Measurements from ENCODE around the gene CCDC32.
A peak's percentile ranks its signal among the peaks of the same experiment; 100 is the strongest.

Gene CCDC32

GRCh38 chr15:40512440-40512839 lies 52.4 kb downstream of the CCDC32 start:
- Histone ChIP-seq H3K4me1 (ENCODE audit: insufficient read depth, low read length) (peaks cover 7% of the 10 kb centered on the region; the same call in 1 of the 2 replicates), H3K36me3 (ENCODE audit: insufficient read depth, low read length) (no peaks in the 10 kb centered on the region), H3K9ac (ENCODE audit: low read depth, low read length) (0 out of 2 replicates have a peak overlapping the region, but pooled peaks have one; percentile 55), H3K9me3 (ENCODE audit: control insufficient read depth, insufficient read depth, low read length) (no peaks in the 10 kb centered on the region)

GRCh38 chr15:40511472-40512133 lies 53.2 kb downstream of the CCDC32 start:
- H3K4me1 ChIP-seq (ENCODE audit: insufficient read depth, low read length), result peaks cover 7% of the 10 kb centered on the region; the same call in 1 of the 2 replicates
- H3K9me3 ChIP-seq (ENCODE audit: control insufficient read depth, insufficient read depth, low read length), result no peaks in the 10 kb centered on the region
- H3K36me3 ChIP-seq (ENCODE audit: insufficient read depth, low read length), result no peaks in the 10 kb centered on the region
- peak overlapping the region; percentile 55 for H3K9ac ChIP-seq (ENCODE audit: low read depth, low read length)

GRCh38 chr15:40511093-40511471 lies 53.8 kb downstream of the CCDC32 start:
- H3K9me3 ChIP-seq (ENCODE audit: control insufficient read depth, insufficient read depth, low read length), result no peaks in the 10 kb centered on the region
- peak overlapping the region; percentile 55; the same call in 1 of the 2 replicates for H3K9ac ChIP-seq (ENCODE audit: low read depth, low read length)
- H3K36me3 ChIP-seq (ENCODE audit: insufficient read depth, low read length), result no peaks in the 10 kb centered on the region
- H3K4me1 ChIP-seq (ENCODE audit: insufficient read depth, low read length), result peaks cover 7% of the 10 kb centered on the region; the same call in 1 of the 2 replicates

DNA sequence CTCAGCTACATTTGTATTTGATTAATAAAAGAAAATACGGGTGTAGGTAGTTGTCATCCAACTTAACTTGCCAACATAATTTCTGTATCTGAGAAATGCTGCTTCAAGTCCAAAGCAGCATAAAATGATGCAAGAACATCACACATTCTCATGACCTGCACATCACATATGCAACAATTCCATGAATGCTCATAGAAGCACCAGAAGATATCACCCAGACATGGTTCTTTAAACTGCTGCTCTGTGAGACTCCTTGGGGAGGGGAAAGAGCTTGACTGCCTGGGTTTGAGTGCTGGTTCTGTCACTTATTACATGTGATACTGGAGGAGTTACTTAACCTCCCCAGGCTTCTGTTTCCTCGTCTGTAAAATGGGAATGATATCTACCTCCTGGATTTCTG lies 54.6 kb downstream of the CCDC32 start:
- no peaks in the 10 kb centered on the region for H3K36me3 ChIP-seq (ENCODE audit: insufficient read depth, low read length)
- H3K4me1 ChIP-seq (ENCODE audit: insufficient read depth, low read length), result peaks cover 7% of the 10 kb centered on the region; the same call in 1 of the 2 replicates
- no peak overlapping the region for H3K9ac ChIP-seq (ENCODE audit: low read depth, low read length)
- H3K9me3 ChIP-seq (ENCODE audit: control insufficient read depth, insufficient read depth, low read length), result no peaks in the 10 kb centered on the region

DNA sequence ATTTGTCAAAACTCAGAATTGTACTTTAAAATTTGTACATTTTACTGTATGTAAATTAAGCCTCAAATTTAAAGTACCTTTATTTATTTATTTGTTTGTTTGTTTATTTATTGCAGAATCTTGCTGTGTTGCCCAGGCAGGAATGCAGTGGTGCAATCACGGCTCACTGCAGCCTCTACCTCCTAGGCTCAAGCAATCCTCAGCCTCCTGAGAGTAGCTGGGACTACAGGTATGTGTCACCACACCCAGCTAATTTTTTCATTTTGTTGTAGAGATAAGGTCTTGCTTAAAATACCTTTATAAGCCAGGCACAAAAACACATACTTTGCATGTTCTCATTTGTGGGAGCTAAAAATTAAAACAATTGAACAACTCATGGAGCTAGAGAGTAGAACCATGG lies 56.6 kb downstream of the CCDC32 start:
- Histone ChIP-seq H3K9me3 (ENCODE audit: control insufficient read depth, insufficient read depth, low read length) (no peaks in the 10 kb centered on the region), H3K9ac (ENCODE audit: low read depth, low read length) (no peak overlapping the region), H3K4me1 (ENCODE audit: insufficient read depth, low read length) (peaks cover 7% of the 10 kb centered on the region; the same call in 1 of the 2 replicates), H3K36me3 (ENCODE audit: insufficient read depth, low read length) (no peaks in the 10 kb centered on the region)

DNA sequence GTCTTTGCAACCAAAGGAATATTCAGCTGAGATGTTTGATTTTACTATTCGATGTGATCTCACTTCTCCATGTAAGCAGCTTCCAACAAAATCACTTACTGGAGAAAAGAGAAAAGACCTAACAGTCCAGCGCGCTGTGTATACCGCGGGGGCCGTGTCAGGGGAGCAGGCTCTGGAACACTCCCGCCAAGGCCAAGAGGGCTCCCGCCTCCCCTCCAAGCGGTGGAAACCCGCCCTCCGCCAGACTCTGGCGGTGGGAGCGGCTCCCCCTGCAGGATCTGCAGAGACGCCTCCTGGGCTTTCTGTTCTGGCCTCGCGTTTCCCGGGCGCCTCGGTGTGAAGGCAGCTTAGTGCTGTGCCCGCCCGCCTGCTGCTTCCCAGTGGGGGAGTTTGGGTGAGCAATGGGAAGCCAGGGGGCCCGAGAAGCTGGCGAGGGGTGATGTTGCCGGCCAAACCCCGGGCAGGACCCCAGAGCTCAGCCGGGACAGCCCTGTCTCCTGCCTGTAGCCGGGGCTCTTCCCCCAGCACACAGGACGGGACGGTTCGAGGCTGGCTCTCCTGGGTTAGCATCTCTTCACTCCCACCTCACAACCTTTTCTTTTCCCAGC lies 57.8 kb downstream of the CCDC32 start:
- peak overlapping the region; percentile 47 for H3K9ac ChIP-seq (ENCODE audit: low read depth, low read length)
- H3K4me1 ChIP-seq (ENCODE audit: insufficient read depth, low read length), result peaks cover under 1% of the 10 kb centered on the region; the same call in 1 of the 2 replicates
- no peaks in the 10 kb centered on the region for H3K36me3 ChIP-seq (ENCODE audit: insufficient read depth, low read length)
- no peaks in the 10 kb centered on the region for H3K9me3 ChIP-seq (ENCODE audit: control insufficient read depth, insufficient read depth, low read length)

Measured in ES-I3 (cell line).